Fibroblast of the aortic adventitia (primary cell): ENCODE results near the gene PKIB. TPM values are rescaled to one million over a fixed set of nuclear protein-coding genes. Genes with fewer than 3 reads are reported as not detected.

Experiments
- DNase-seq: peaks from one replicate; pipeline ENCODE4 v3.0.0-alpha.2; 2010; ENCODE audit warnings: low read depth
- H3K4me3 ChIP-seq: 2 replicates; pipeline ENCODE4 v1.5.1; 2011; ENCODE audit warnings: low read depth, mild to moderate bottlenecking, control low read depth, low read length, moderate library complexity
- small RNA-seq: library from RNA; depleted of rRNA; stranded (forward); fragments of <200 nt; gene quantifications from one replicate; pipeline ENCODE3, GENCODE V24; 2012
- total RNA-seq: library from RNA; depleted of rRNA; stranded (reverse); fragments of >200 nt; gene quantifications from 2 replicates; pipeline ENCODE4 v1.2.3, GENCODE V29; 2012; ENCODE audit warnings: low replicate concordance
- TF ChIP-seq, protein P1 (sequence below): IDR thresholded peaks from 2 replicates; pipeline ENCODE4 v1.5.1; 2011; ENCODE audit warnings: mild to moderate bottlenecking, low read length, control low read depth, inconsistent platforms; ENCODE audit not compliant: insufficient read depth

Gene PKIB
- total RNA-seq, 1 donor: 3.1 TPM

GRCh38 chr6:122770835-122771601, 160.8 kb downstream of the PKIB start:
- TF ChIP-seq, protein P1, sequence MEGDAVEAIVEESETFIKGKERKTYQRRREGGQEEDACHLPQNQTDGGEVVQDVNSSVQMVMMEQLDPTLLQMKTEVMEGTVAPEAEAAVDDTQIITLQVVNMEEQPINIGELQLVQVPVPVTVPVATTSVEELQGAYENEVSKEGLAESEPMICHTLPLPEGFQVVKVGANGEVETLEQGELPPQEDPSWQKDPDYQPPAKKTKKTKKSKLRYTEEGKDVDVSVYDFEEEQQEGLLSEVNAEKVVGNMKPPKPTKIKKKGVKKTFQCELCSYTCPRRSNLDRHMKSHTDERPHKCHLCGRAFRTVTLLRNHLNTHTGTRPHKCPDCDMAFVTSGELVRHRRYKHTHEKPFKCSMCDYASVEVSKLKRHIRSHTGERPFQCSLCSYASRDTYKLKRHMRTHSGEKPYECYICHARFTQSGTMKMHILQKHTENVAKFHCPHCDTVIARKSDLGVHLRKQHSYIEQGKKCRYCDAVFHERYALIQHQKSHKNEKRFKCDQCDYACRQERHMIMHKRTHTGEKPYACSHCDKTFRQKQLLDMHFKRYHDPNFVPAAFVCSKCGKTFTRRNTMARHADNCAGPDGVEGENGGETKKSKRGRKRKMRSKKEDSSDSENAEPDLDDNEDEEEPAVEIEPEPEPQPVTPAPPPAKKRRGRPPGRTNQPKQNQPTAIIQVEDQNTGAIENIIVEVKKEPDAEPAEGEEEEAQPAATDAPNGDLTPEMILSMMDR: no peak
- no peak for DNase-seq
- no peak overlapping the region for H3K4me3 ChIP-seq

DNA sequence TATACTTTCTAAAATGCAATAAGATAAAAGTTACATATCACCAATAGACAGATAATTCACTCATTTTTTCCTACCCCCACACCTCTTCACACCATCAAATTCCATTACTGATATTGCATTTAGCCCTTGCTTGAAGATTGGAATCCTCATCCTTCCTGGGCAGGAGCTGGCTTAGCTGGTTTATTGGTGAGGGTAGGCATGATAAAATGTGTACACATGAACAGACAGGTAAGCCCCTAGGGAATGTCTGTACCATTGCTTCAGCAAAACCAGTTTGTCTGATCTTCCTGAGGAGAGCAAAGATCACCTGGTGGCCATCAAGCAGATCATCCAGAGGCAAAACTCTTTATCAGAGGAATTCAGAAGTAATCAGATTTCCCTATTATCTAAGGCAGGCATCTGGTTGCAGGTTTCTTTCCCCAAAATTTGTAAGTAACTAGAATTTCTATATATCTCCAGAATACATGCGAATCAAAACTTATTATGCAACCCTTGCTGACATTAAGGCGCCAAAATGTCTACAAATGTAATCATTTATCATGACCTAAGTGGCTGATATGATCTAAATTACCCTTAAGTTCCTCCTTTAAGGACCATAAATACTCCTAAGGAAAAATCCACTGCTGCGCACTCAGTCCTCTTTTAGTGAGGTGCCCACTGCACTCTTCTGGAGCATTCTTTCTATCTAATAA, 162.7 kb downstream of the PKIB start:
- TF ChIP-seq, protein P1: no peak
- no peak overlapping the region for H3K4me3 ChIP-seq
- DNase-seq: no peak

Small RNA genes lying within 50 kb of the gene (small RNA-seq; reads per million reads assigned to genes)
- gene RN7SL564P: not detected

Other genes with a start within 250 kb of the PKIB start
- 21.4 and 36.5 TPM in 2 replicates for gene HSF2, start 210.8 kb upstream of the PKIB start, total RNA-seq
- gene SERINC1, start 138.6 kb upstream of the PKIB start, total RNA-seq: 243 and 282 TPM in 2 replicates
- gene FABP7, start 169.3 kb downstream of the PKIB start, total RNA-seq: not detected in 2 replicates
- gene SMPDL3A, start 178.9 kb downstream of the PKIB start, total RNA-seq: 18.6 and 19.6 TPM in 2 replicates